NB4 (cell line): ENCODE results near the gene MTMR2.

Source experiments
- CTCF ChIP-seq: IDR thresholded peaks from one replicate; pipeline ENCODE4 v1.5.1; 2012; ENCODE audit warnings: low read depth, low read length
- POLR2A ChIP-seq: IDR thresholded peaks from 2 replicates; pipeline ENCODE4 v1.6.1; 2011; ENCODE audit warnings: mild to moderate bottlenecking; ENCODE audit not compliant: insufficient read length; ENCODE audit errors: extremely low read depth

- TF ChIP-seq CTCF: no peak
- no peak for TF ChIP-seq POLR2A
Observed at GRCh38 chr11:95845167-95845566, 78.7 kb downstream of the MTMR2 start.
